Measurements from ENCODE around the gene NET1.

Gene NET1

DNA sequence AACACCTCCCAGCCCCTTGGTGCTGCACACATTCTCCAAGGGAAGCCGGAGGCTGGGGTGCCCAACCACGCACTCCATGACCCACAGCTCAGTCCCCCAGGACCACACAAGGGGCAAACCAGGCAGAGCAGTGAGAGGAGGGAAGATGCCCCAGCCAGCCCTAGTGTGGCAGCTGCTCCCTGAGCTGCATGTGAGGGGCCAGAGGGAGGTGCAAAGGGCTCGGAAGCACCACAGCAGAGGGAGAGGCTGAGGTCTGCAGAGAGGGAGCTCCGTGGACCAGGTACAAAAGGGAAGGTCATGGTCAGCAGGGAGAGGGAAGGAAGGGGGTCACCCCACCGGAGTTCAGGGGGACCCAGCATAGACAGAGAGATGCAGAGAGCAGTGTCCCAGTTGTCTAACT, 88.6 kb downstream of the NET1 start:
- H3K36me3 ChIP-seq (ENCODE audit: insufficient read depth, low read length), result no peaks in the 10 kb centered on the region
- H3K4me2 ChIP-seq (ENCODE audit: low read length), result no peak overlapping the region
- H3F3A ChIP-seq (ENCODE audit: insufficient read depth, low read length), result no peaks in the 10 kb centered on the region
- H3K79me2 ChIP-seq (ENCODE audit: insufficient read depth, low read length), result no peaks in the 10 kb centered on the region
- no peaks in the 10 kb centered on the region for H4K20me1 ChIP-seq (ENCODE audit: insufficient read depth, low read length)
- TF ChIP-seq, protein P1, sequence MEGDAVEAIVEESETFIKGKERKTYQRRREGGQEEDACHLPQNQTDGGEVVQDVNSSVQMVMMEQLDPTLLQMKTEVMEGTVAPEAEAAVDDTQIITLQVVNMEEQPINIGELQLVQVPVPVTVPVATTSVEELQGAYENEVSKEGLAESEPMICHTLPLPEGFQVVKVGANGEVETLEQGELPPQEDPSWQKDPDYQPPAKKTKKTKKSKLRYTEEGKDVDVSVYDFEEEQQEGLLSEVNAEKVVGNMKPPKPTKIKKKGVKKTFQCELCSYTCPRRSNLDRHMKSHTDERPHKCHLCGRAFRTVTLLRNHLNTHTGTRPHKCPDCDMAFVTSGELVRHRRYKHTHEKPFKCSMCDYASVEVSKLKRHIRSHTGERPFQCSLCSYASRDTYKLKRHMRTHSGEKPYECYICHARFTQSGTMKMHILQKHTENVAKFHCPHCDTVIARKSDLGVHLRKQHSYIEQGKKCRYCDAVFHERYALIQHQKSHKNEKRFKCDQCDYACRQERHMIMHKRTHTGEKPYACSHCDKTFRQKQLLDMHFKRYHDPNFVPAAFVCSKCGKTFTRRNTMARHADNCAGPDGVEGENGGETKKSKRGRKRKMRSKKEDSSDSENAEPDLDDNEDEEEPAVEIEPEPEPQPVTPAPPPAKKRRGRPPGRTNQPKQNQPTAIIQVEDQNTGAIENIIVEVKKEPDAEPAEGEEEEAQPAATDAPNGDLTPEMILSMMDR (IDR thresholded peaks at IDR 0.05; ENCODE audit: low read length), result no peak
- no peak for TF ChIP-seq EZH2 (IDR thresholded peaks at IDR 0.05; ENCODE audit: borderline replicate concordance, low read length)
- H3K27me3 ChIP-seq (ENCODE audit: insufficient read depth, low read length), result no peaks in the 10 kb centered on the region
- H2AFZ ChIP-seq (ENCODE audit: low read length), result no peak overlapping the region
- H3K9me2 ChIP-seq (ENCODE audit: low read depth, low read length), result no peaks in the 10 kb centered on the region
- H3K4me1 ChIP-seq (ENCODE audit: insufficient read depth, low read length, severe bottlenecking), result no peaks in the 10 kb centered on the region
- no peak overlapping the region for H3K4me3 ChIP-seq (ENCODE audit: low read depth, low read length, poor library complexity, severe bottlenecking)
- H3K9me3 ChIP-seq (ENCODE audit: low read length), result no peaks in the 10 kb centered on the region
- no peak overlapping the region for H3K27ac ChIP-seq (ENCODE audit: low read depth, low read length, poor library complexity, severe bottlenecking)
- no peak overlapping the region for H3K9ac ChIP-seq (ENCODE audit: low read length)

DNA sequence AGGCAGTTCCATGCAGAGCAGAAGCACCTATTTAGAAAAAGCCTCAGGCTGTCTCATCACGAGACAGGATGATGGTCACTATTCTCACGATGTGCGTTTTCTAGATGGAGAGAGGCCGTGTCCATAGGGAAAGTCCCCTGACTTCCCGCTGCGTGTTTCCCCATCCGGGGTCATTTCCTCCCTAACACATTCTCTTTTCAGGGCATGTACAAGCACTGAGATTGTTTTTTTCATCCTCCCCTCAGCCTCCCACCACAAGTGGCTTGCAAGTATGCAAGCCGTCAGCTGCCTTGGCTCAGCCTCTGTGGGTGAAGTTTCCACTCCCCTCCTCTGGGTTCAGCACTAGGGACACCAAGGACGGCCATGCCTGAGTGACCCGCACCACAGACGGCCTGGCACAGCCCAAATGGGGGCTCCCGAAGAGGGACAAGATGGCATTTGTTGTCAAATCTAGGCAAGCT, 89.7 kb downstream of the NET1 start:
- H3K36me3 ChIP-seq (ENCODE audit: insufficient read depth, low read length), result no peaks in the 10 kb centered on the region
- no peak overlapping the region for H3K4me2 ChIP-seq (ENCODE audit: low read length)

DNA sequence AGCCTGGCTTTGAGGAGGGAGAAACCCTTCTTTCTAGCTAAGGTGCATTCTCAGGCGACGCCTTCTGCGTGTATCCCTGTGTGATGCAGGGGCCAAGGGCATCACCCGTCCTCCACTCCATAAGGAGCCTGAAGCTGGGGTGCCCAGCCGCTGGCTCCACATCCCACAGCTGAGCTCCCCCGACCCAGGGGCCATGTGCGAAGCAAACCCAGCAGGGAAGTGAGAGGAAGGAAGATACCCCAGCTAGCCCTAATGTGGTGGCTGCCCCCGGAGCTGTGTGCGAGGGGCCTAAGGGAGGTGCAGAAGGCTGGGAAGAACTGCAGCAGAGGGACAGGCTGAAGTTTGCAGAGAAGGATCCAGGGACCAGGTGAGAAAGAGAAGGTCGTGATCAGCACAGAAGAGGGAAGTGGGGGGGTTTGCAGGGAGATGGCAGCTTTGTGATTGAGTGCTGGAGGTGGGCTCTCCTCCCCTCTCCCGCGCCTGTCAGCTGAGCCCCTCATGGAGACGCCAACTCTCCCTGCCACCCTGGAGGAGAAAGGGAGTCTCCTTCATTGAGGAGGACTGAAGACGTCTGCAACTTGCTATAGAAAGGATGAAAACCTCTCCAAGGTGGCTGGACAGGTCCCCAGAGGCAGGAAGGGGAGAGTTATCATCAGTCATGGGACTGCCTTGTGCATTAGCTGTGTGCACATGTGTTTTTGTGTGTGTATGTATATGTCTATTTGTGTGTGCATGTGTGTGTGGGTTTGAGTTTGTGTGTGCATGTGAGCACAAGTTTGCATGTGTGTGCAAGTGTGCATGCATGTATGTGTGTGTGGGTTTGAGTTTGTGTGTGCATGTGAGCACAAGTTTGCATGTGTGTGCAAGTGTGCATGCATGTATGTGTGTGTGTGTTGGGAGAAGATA, 90.5 kb downstream of the NET1 start:
- TF ChIP-seq EZH2 (IDR thresholded peaks at IDR 0.05; ENCODE audit: borderline replicate concordance, low read length), result no peak
- TF ChIP-seq, protein P1 (IDR thresholded peaks at IDR 0.05; ENCODE audit: low read length), result no peak
- H3K9me3 ChIP-seq (ENCODE audit: low read length), result no peaks in the 10 kb centered on the region
- H3K9ac ChIP-seq (ENCODE audit: low read length), result no peak overlapping the region
- no peak overlapping the region for H3K4me2 ChIP-seq (ENCODE audit: low read length)
- no peak overlapping the region for H2AFZ ChIP-seq (ENCODE audit: low read length)
- no peaks in the 10 kb centered on the region for H3K9me2 ChIP-seq (ENCODE audit: low read depth, low read length)
- no peak overlapping the region for H3K27ac ChIP-seq (ENCODE audit: low read depth, low read length, poor library complexity, severe bottlenecking)
- no peaks in the 10 kb centered on the region for H3F3A ChIP-seq (ENCODE audit: insufficient read depth, low read length)
- no peaks in the 10 kb centered on the region for H3K36me3 ChIP-seq (ENCODE audit: insufficient read depth, low read length)
- H3K4me3 ChIP-seq (ENCODE audit: low read depth, low read length, poor library complexity, severe bottlenecking), result no peak overlapping the region
- H3K79me2 ChIP-seq (ENCODE audit: insufficient read depth, low read length), result no peaks in the 10 kb centered on the region
- no peaks in the 10 kb centered on the region for H4K20me1 ChIP-seq (ENCODE audit: insufficient read depth, low read length)
- no peaks in the 10 kb centered on the region for H3K4me1 ChIP-seq (ENCODE audit: insufficient read depth, low read length, severe bottlenecking)
- H3K27me3 ChIP-seq (ENCODE audit: insufficient read depth, low read length), result no peaks in the 10 kb centered on the region

More for the DNA sequence above, 89.7 kb downstream of the NET1 start:
- Histone ChIP-seq H2AFZ (ENCODE audit: low read length) (no peak overlapping the region), H4K20me1 (ENCODE audit: insufficient read depth, low read length) (no peaks in the 10 kb centered on the region), H3K9ac (ENCODE audit: low read length) (no peak overlapping the region), H3K79me2 (ENCODE audit: insufficient read depth, low read length) (no peaks in the 10 kb centered on the region), H3F3A (ENCODE audit: insufficient read depth, low read length) (no peaks in the 10 kb centered on the region), H3K27ac (ENCODE audit: low read depth, low read length, poor library complexity, severe bottlenecking) (no peak overlapping the region), H3K27me3 (ENCODE audit: insufficient read depth, low read length) (no peaks in the 10 kb centered on the region), H3K9me3 (ENCODE audit: low read length) (no peaks in the 10 kb centered on the region), H3K4me1 (ENCODE audit: insufficient read depth, low read length, severe bottlenecking) (no peaks in the 10 kb centered on the region), H3K4me3 (ENCODE audit: low read depth, low read length, poor library complexity, severe bottlenecking) (no peak overlapping the region), H3K9me2 (ENCODE audit: low read depth, low read length) (no peaks in the 10 kb centered on the region)
- no peak for TF ChIP-seq EZH2 (IDR thresholded peaks at IDR 0.05; ENCODE audit: borderline replicate concordance, low read length)
- TF ChIP-seq, protein P1 (IDR thresholded peaks at IDR 0.05; ENCODE audit: low read length), result no peak

Measured in OCI-LY1 (cell line).